ENCODE data around the gene CGREF1. TPM values are rescaled to one million over a fixed set of nuclear protein-coding genes. Genes with fewer than 3 reads are reported as not detected.
"Not testable (repeated sequence)": the region's sequence is repeated elsewhere in the genome, so short reads cannot be mapped to it uniquely, and the experiment has no call there.

Gene CGREF1
- total RNA-seq, 2 donors from 2014 or later: 0.81 to 2.4 TPM

DNA sequence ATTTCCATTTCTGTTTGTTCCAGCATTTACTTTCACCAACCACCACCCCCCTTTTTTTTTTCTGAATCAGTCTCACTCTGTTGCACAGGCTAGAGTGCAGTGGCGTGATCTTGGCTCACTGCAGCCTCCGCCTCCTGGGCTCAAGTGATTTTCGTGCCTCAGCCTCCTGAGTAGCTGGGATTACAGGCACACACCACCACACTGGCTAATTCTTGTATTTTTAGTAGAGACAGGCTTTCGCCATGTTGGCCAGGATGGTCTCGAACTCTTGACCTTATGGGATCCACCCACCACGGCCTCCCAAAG is 43.4 kb downstream of the CGREF1 start:
- not testable (repeated sequence) for H3K9me3 Mint-ChIP-seq; H3K36me3 Mint-ChIP-seq (ENCODE audit: insufficient read depth in 2 of 2); DNase-seq; H3K27me3 Mint-ChIP-seq (ENCODE audit: low read depth); ATAC-seq (replicated peaks in 1 of 2)
- peaks cover 63% of the 10 kb centered on the region for H3K4me1 Mint-ChIP-seq (ENCODE audit: low read depth)
- H3K4me3 Mint-ChIP-seq: peak overlapping the region; percentile 36 to 69
- H3K27ac Mint-ChIP-seq: peak overlapping the region; percentile 39

GRCh38 chr2:27074738-27075565 is 44.0 kb downstream of the CGREF1 start:
- Mint-ChIP-seq H3K36me3 (ENCODE audit: insufficient read depth in 2 of 2) (peaks cover 0 to 1% of the 10 kb centered on the region in 2 donors), H3K27ac (peak overlapping the region; percentile 39), H3K9me3 (no peaks in the 10 kb centered on the region), H3K4me1 (ENCODE audit: low read depth) (peaks cover 63% of the 10 kb centered on the region), H3K4me3 (peak overlapping the region; percentile 36 to 69), H3K27me3 (ENCODE audit: low read depth) (no peaks in the 10 kb centered on the region)
- ATAC-seq (replicated peaks in 1 of 2) (no peak), DNase-seq (peak; percentile 48 to 56)

DNA sequence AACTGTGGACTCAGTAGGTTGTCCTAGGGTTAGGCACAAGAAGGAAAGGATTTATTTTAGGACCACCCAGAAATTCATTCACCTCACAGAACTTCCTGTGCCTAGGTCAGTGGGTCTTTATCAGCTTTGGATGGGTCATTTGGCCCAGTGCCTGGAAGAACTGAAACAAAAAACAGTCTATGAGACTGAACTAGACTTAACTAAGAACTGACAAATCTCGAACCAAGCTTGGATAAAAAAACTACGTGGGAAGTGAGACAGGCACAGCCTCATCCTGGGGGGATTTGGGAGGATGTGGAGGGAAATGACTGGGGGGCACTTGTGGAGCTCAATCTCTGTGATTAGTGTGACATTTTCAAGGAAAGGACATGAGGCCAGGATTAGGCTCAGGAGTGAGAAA is 45.1 kb downstream of the CGREF1 start:
- H3K36me3 Mint-ChIP-seq (ENCODE audit: insufficient read depth in 2 of 2): peaks cover 3 to 7% of the 10 kb centered on the region in 2 donors
- H3K27me3 Mint-ChIP-seq (ENCODE audit: low read depth): no peaks in the 10 kb centered on the region
- peak overlapping the region in 1 of 2 donors; percentile 0 for H3K4me3 Mint-ChIP-seq
- H3K9me3 Mint-ChIP-seq: no peaks in the 10 kb centered on the region
- peak overlapping the region; percentile 1 for H3K27ac Mint-ChIP-seq
- no peak for DNase-seq
- H3K4me1 Mint-ChIP-seq (ENCODE audit: low read depth): peaks cover 71% of the 10 kb centered on the region
- ATAC-seq (replicated peaks in 1 of 2): no peak

DNA sequence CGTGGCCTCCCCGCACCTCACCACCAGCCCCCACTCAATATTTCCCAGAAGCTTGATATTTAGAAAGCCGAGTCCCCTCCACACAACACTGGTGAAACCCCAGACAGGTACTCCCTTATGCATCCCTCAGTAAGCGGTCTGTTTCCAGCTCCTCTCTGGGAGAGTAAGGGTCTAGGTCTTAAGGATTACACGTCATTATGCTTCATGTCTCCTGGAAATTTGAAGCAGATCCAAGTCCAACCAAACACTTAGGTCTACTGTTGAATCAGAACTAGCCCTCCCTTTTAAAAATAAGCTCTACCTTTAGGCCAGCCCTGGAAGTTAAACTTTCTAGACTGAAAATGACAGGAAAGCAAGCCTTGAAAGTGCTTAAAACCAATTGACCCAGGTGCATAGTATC is 46.0 kb downstream of the CGREF1 start:
- Mint-ChIP-seq H3K36me3 (ENCODE audit: insufficient read depth in 2 of 2) (peaks cover 3 to 10% of the 10 kb centered on the region in 2 donors), H3K4me3 (peak overlapping the region; percentile 91 to 92), H3K27ac (peak overlapping the region; percentile 64), H3K27me3 (ENCODE audit: low read depth) (no peaks in the 10 kb centered on the region), H3K9me3 (no peaks in the 10 kb centered on the region), H3K4me1 (ENCODE audit: low read depth) (peaks cover 71% of the 10 kb centered on the region)
- ATAC-seq (replicated peaks in 1 of 2) (no peak), DNase-seq (no peak)

DNA sequence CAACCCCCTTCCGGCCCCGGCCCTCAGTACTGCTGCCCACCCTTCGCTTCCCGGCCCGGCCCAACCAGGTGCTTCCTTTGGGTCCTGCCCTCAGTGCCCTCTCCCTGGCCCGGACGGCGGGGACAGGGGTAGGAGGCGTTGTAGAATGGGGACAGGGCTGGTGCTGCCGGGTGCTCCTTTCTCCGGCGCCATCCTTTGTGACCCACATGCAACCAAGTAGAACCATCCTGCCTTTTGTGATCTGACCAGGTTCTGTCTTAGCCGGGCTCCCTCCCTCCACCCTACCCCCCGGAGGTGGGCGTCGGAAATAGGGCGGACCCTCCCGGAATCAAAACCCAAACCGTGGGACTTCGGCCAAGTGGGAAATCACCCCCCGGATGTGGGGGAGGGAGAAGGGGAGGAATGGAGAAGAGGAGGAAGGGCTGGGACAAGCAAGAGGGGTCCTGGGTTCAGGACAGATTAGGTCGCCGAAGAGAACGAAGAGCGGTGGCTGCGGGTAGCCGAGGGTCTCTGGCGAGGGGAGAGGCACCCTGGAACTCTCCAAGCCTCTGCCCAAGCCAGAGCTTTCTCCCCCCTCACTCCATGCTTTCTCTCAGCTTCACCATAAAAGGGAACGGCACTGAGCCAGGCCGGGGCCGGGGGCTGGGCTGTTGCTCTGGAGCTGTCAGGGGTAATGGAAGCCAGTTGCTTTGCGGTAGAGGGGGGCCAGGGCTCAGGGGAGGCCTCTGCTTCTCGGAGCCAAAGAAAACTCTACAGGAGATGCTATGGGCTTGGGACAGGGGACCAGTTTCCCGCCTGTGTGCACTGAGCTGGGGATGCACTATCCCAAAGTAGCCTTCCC is 46.7 kb downstream of the CGREF1 start:
- Mint-ChIP-seq H3K4me3 (peak overlapping the region; percentile 91 to 92), H3K4me1 (ENCODE audit: low read depth) (peaks cover 69% of the 10 kb centered on the region), H3K36me3 (ENCODE audit: insufficient read depth in 2 of 2) (peaks cover 3 to 10% of the 10 kb centered on the region in 2 donors), H3K9me3 (no peaks in the 10 kb centered on the region), H3K27ac (peak overlapping the region; percentile 45), H3K27me3 (ENCODE audit: low read depth) (no peaks in the 10 kb centered on the region)
- ATAC-seq (replicated peaks in 1 of 2) (peak in 1 of 2 donors; percentile 40), DNase-seq (peak in 1 of 2 donors; percentile 63)

DNA sequence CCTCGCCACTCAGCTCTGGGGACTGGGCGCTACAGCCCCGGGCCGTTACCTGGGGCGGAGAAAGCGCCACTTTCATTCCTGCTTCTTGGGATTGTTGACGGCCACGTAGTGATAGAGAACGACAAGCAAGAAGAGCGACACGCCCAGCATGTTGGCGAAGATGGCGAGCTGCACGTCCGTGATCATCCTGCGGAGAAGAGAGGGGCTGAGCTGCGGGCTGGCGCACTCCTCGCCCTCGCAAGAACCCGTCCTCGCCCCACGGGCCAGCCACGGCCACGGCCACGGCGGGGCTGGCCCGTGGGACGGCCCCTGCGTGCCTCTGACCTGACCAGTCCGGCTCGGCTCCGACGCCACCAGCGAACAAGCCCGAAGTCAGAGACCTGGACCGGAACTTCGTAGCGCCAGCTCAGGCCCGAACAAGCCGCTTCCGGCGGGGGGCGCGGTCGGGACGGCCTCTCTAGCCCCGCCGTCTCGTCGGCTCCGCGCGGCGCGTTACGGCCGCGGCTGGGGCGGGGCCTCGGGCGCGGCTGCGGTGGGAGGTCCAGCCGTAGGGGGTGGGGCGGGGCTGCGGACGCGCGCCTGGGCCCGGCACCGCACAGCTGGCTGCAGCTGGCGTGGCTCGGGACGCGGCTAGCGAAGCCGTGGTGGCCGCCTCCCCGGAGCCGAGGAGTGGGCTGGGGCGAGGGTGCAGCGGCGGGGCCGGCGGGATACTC is 47.5 kb downstream of the CGREF1 start, which contains the start of gene OST4:
TSS of gene OST4 (minus strand) at position 378 of the 713 bp plus-strand sequence.
- DNase-seq: peak; percentile 94 to 96
- Mint-ChIP-seq H3K4me1 (ENCODE audit: low read depth) (peaks cover 66% of the 10 kb centered on the region), H3K4me3 (peak within 1 kb of the TSS; percentile 94 to 98), H3K27ac (peak within 1 kb of the TSS; percentile 97), H3K9me3 (no peaks in the 10 kb centered on the region), H3K36me3 (ENCODE audit: insufficient read depth in 2 of 2) (peaks cover 3 to 12% of the 10 kb centered on the region in 2 donors), H3K27me3 (ENCODE audit: low read depth) (no peaks in the 10 kb centered on the region)
- peak; percentile 93 to 94 for ATAC-seq (replicated peaks in 1 of 2)

- H3K36me3 Mint-ChIP-seq (ENCODE audit: insufficient read depth in 2 of 2): peaks cover 7 to 18% of the 10 kb centered on the region in 2 donors
- no peaks in the 10 kb centered on the region for H3K27me3 Mint-ChIP-seq (ENCODE audit: low read depth)
- H3K27ac Mint-ChIP-seq: peak overlapping the region; percentile 97
- DNase-seq (no peak), ATAC-seq (replicated peaks in 1 of 2) (no peak)
- peak overlapping the region; percentile 94 to 98 for H3K4me3 Mint-ChIP-seq
- H3K9me3 Mint-ChIP-seq: no peaks in the 10 kb centered on the region
- peaks cover 67% of the 10 kb centered on the region for H3K4me1 Mint-ChIP-seq (ENCODE audit: low read depth)
Observed at GRCh38 chr2:27070653-27071276, 48.2 kb downstream of the CGREF1 start.

GRCh38 chr2:27069961-27070618 is 48.8 kb downstream of the CGREF1 start:
- peaks cover 9 to 21% of the 10 kb centered on the region in 2 donors for H3K36me3 Mint-ChIP-seq (ENCODE audit: insufficient read depth in 2 of 2)
- H3K4me1 Mint-ChIP-seq (ENCODE audit: low read depth): peaks cover 62% of the 10 kb centered on the region
- peak overlapping the region; percentile 89 for H3K27ac Mint-ChIP-seq
- DNase-seq (no peak), ATAC-seq (replicated peaks in 1 of 2) (no peak)
- no peaks in the 10 kb centered on the region for H3K27me3 Mint-ChIP-seq (ENCODE audit: low read depth)
- no peaks in the 10 kb centered on the region for H3K9me3 Mint-ChIP-seq
- peak overlapping the region; percentile 94 to 98 for H3K4me3 Mint-ChIP-seq

DNA sequence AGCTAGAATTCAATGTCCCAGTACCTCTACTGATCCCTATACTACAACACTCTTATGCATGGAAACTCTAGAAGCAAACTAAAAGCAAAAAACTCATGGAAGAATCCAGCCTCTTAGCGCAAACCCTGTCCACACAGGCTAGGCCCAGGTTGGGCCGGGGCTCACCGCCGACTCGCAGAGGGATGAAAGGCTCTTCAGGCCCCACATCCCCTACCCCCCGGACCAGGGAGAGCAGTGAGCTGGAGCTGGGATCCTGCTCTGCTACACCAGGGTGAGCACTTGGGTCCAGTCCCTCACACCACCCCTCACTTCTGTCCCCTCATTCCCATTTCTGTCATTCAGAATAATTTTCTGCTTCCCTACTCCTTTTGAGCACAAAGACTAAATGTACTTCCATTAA is 49.5 kb downstream of the CGREF1 start:
- ATAC-seq (replicated peaks in 1 of 2) (no peak), DNase-seq (no peak)
- Mint-ChIP-seq H3K27me3 (ENCODE audit: low read depth) (no peaks in the 10 kb centered on the region), H3K4me3 (peak overlapping the region; percentile 94 to 98), H3K9me3 (no peaks in the 10 kb centered on the region), H3K27ac (peak overlapping the region; percentile 89), H3K4me1 (ENCODE audit: low read depth) (peaks cover 56% of the 10 kb centered on the region), H3K36me3 (ENCODE audit: insufficient read depth in 2 of 2) (peaks cover 9 to 22% of the 10 kb centered on the region in 2 donors)

DNA sequence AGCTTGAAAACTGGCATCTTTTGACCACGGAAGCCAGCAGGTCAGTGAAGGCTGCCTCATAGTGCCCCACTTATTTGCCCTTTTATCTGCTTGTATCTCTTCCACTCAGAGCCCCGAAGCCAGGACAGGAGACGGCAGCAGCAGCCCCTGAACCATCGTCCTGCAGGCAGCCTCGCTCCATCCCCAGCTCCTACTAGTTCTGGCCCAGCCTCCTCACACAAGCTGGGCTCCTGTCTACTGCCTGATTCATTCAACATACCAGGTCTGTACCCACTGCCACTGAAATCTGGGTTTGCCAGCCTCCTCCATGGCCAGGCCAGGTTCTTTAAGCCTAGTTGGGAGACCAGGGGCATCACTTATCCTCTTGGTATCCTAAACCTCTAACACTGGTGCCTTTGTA is 51.5 kb downstream of the CGREF1 start:
- Mint-ChIP-seq H3K27me3 (ENCODE audit: low read depth) (no peaks in the 10 kb centered on the region), H3K4me3 (no peak overlapping the region), H3K4me1 (ENCODE audit: low read depth) (peaks cover 37% of the 10 kb centered on the region), H3K27ac (peak overlapping the region; percentile 50), H3K36me3 (ENCODE audit: insufficient read depth in 2 of 2) (peaks cover 9 to 30% of the 10 kb centered on the region in 2 donors), H3K9me3 (no peaks in the 10 kb centered on the region)
- ATAC-seq (replicated peaks in 1 of 2) (no peak), DNase-seq (no peak)

GRCh38 chr2:27065128-27065527 is 53.8 kb downstream of the CGREF1 start:
- peaks cover 8 to 32% of the 10 kb centered on the region in 2 donors for H3K36me3 Mint-ChIP-seq (ENCODE audit: insufficient read depth in 2 of 2)
- no peak overlapping the region for H3K4me3 Mint-ChIP-seq
- no peaks in the 10 kb centered on the region for H3K27me3 Mint-ChIP-seq (ENCODE audit: low read depth)
- H3K4me1 Mint-ChIP-seq (ENCODE audit: low read depth): peaks cover 22% of the 10 kb centered on the region
- no peak for DNase-seq
- ATAC-seq (replicated peaks in 1 of 2): no peak
- H3K27ac Mint-ChIP-seq: peak overlapping the region; percentile 15
- no peaks in the 10 kb centered on the region for H3K9me3 Mint-ChIP-seq

DNA sequence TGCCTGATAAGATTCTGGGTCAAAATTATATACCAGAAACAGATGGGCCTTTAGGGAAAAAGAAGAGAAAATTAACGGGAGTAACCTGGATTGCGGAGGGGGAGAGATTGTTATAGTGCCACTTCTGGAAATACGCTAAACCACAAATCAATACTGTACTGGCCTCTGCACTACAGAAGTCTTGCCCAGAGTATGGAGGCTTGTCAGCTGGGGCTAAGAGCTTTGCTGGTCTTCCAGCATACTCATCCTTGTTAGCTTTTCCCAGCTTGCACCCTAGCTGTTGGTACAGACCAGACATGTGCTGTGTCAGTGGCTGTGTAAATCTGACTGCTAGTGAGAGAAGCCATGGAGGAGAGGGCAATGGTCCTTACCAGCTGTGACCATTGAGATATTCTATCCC is 58.6 kb downstream of the CGREF1 start:
- no peak overlapping the region for H3K27ac Mint-ChIP-seq
- H3K36me3 Mint-ChIP-seq (ENCODE audit: insufficient read depth in 2 of 2): peaks cover 0 to 15% of the 10 kb centered on the region in 2 donors
- H3K4me1 Mint-ChIP-seq (ENCODE audit: low read depth): no peaks in the 10 kb centered on the region
- H3K9me3 Mint-ChIP-seq: no peaks in the 10 kb centered on the region
- ATAC-seq (replicated peaks in 1 of 2): no peak
- H3K27me3 Mint-ChIP-seq (ENCODE audit: low read depth): no peaks in the 10 kb centered on the region
- no peak overlapping the region for H3K4me3 Mint-ChIP-seq
- DNase-seq: no peak

Data from activated T-cell treated with anti-CD3 and anti-CD28 coated beads, Interleukin-2, amount 50 U/mL, for 72 hours (primary cell).